ENCODE measurements around the gene PRKCZ. TPM values are rescaled to one million over a fixed set of nuclear protein-coding genes. Genes with fewer than 3 reads are reported as not detected.

The PRKCZ gene
- total RNA-seq, 1 donor from 2014 or later: 33.4 TPM

- Mint-ChIP-seq H3K27me3 (ENCODE audit: insufficient read depth, low read depth) (peaks cover under 1% of the 10 kb centered on the region), H3K9me3 (peaks cover 2% of the 10 kb centered on the region), H3K27ac (peak overlapping the region; percentile 29), H3K4me3 (no peak overlapping the region), H3K4me1 (peaks cover 42% of the 10 kb centered on the region), H3K36me3 (no peaks in the 10 kb centered on the region)
- Histone ChIP-seq H3K4me1 (peaks cover 24% of the 10 kb centered on the region), H3F3A (ENCODE audit: low read depth) (peaks cover 11% of the 10 kb centered on the region), H3K36me3 (no peaks in the 10 kb centered on the region), H2AFZ (replicated peaks) (no peak overlapping the region), H3K9me3 (ENCODE audit: low read depth) (no peaks in the 10 kb centered on the region), H3K79me2 (ENCODE audit: low read depth) (no peaks in the 10 kb centered on the region), H3K27me3 (no peaks in the 10 kb centered on the region), H3K9ac (no peak overlapping the region), H3K27ac (no peak overlapping the region), H3K4me2 (no peak overlapping the region), H3K4me3 (no peak overlapping the region), H4K20me1 (ENCODE audit: low read depth) (peaks cover 58% of the 10 kb centered on the region)
- peak; percentile 27 for DNase-seq (ENCODE audit: low spot score)
- TF ChIP-seq EZH2 (IDR thresholded peaks at IDR 0.05) (no peak), EZH2phosphoT487 (IDR thresholded peaks at IDR 0.05) (no peak)
- TF ChIP-seq, protein P1, sequence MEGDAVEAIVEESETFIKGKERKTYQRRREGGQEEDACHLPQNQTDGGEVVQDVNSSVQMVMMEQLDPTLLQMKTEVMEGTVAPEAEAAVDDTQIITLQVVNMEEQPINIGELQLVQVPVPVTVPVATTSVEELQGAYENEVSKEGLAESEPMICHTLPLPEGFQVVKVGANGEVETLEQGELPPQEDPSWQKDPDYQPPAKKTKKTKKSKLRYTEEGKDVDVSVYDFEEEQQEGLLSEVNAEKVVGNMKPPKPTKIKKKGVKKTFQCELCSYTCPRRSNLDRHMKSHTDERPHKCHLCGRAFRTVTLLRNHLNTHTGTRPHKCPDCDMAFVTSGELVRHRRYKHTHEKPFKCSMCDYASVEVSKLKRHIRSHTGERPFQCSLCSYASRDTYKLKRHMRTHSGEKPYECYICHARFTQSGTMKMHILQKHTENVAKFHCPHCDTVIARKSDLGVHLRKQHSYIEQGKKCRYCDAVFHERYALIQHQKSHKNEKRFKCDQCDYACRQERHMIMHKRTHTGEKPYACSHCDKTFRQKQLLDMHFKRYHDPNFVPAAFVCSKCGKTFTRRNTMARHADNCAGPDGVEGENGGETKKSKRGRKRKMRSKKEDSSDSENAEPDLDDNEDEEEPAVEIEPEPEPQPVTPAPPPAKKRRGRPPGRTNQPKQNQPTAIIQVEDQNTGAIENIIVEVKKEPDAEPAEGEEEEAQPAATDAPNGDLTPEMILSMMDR (IDR thresholded peaks at IDR 0.05): no peak
Observed at GRCh38 chr1:2088458-2088857, 38.2 kb downstream of the PRKCZ start.

DNA sequence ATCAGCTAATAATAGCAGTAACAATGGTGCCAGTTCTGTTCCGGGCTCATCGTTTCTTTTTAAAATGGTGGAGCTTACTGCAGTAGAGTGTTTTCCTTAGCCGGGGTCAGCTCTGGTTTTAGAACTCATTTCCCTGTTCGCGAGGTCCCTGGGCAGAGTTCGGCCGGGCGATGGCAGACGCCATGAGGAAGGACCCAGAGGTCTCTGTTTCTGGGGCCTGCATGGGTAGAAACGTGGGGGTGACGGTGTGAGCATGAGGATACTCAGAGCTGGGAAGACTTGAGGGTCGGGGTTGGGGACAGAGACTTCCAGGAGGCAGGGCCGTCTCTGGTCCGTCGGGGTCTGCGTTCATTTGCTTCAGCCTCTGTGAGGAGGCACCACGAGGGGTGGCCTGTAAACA, 38.8 kb downstream of the PRKCZ start:
- H3F3A ChIP-seq (ENCODE audit: low read depth): peaks cover 11% of the 10 kb centered on the region

DNA sequence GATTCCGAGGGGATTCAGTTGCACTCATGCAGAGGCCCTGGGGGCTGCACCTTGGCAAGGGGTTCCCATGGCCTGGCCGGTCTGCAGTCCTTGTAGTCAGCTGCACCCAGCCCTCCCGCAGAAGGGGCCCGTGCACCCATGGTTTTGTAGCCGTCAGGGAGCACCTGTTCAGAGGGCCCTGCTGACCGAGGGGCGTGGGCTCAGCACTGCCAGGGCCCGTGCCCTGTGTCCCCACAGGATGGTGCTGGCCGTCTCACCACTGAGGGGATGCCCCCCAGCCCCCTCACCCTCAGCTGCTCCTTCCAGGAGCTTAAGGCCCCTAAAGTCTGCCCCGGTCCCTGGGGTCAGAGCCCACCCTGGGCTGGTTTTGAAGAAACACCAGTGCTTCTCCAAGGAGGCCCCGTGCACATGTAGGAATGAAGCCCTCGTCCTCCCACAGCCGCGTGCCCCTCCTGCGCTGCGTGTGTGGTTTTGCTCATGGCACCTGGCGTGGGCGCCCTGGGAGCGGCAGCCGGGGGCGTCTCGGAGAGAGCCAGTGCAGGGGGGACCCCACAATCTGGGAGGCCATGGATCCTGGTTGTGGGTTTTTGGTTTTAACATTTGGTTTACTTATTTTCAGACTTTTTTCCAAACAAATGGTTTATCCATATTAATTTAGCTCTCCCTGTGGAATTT, 40.1 kb downstream of the PRKCZ start:
- Histone ChIP-seq H3K4me1 (peaks cover 24% of the 10 kb centered on the region), H3K27ac (no peak overlapping the region), H2AFZ (replicated peaks) (no peak overlapping the region), H4K20me1 (ENCODE audit: low read depth) (peaks cover 55% of the 10 kb centered on the region), H3K27me3 (no peaks in the 10 kb centered on the region), H3K9ac (no peak overlapping the region), H3K36me3 (no peaks in the 10 kb centered on the region), H3F3A (ENCODE audit: low read depth) (peaks cover 11% of the 10 kb centered on the region), H3K4me2 (no peak overlapping the region), H3K79me2 (ENCODE audit: low read depth) (no peaks in the 10 kb centered on the region), H3K4me3 (no peak overlapping the region), H3K9me3 (ENCODE audit: low read depth) (no peaks in the 10 kb centered on the region)
- TF ChIP-seq EZH2 (IDR thresholded peaks at IDR 0.05): no peak
- TF ChIP-seq, protein P1 (IDR thresholded peaks at IDR 0.05): no peak
- TF ChIP-seq EZH2phosphoT487 (IDR thresholded peaks at IDR 0.05): no peak
- Mint-ChIP-seq H3K27ac (no peak overlapping the region), H3K27me3 (ENCODE audit: insufficient read depth, low read depth) (peaks cover 2% of the 10 kb centered on the region), H3K36me3 (no peaks in the 10 kb centered on the region), H3K4me1 (peaks cover 39% of the 10 kb centered on the region), H3K4me3 (no peak overlapping the region), H3K9me3 (no peaks in the 10 kb centered on the region)
- DNase-seq (ENCODE audit: low spot score): no peak

More for the DNA sequence above, 38.8 kb downstream of the PRKCZ start:
- Mint-ChIP-seq H3K4me3 (no peak overlapping the region), H3K27ac (no peak overlapping the region), H3K9me3 (no peaks in the 10 kb centered on the region), H3K4me1 (peaks cover 39% of the 10 kb centered on the region), H3K27me3 (ENCODE audit: insufficient read depth, low read depth) (no peaks in the 10 kb centered on the region), H3K36me3 (no peaks in the 10 kb centered on the region)
- Histone ChIP-seq H3K4me3 (no peak overlapping the region), H3K79me2 (ENCODE audit: low read depth) (no peaks in the 10 kb centered on the region), H3K4me2 (no peak overlapping the region), H3K36me3 (no peaks in the 10 kb centered on the region), H3K4me1 (peaks cover 24% of the 10 kb centered on the region), H3K27ac (no peak overlapping the region), H3K27me3 (no peaks in the 10 kb centered on the region), H2AFZ (replicated peaks) (no peak overlapping the region), H4K20me1 (ENCODE audit: low read depth) (peaks cover 55% of the 10 kb centered on the region), H3K9me3 (ENCODE audit: low read depth) (no peaks in the 10 kb centered on the region), H3K9ac (no peak overlapping the region)
- TF ChIP-seq EZH2phosphoT487 (IDR thresholded peaks at IDR 0.05) (no peak), EZH2 (IDR thresholded peaks at IDR 0.05) (no peak)
- TF ChIP-seq, protein P1 (IDR thresholded peaks at IDR 0.05): no peak
- DNase-seq (ENCODE audit: low spot score): no peak

All from neural progenitor cell (in vitro differentiated cells).